Measurements from ENCODE around the gene IGFBPL1. TPM values are rescaled to one million over a fixed set of nuclear protein-coding genes. Genes with fewer than 3 reads are reported as not detected.

IGFBPL1 gene
- total and polyA plus RNA-seq, 2 of the 8 experiments (the other 6 are each of a cell fraction or from before 2014, with no cell fraction given) = 31.3 to 33.8 TPM

DNA sequence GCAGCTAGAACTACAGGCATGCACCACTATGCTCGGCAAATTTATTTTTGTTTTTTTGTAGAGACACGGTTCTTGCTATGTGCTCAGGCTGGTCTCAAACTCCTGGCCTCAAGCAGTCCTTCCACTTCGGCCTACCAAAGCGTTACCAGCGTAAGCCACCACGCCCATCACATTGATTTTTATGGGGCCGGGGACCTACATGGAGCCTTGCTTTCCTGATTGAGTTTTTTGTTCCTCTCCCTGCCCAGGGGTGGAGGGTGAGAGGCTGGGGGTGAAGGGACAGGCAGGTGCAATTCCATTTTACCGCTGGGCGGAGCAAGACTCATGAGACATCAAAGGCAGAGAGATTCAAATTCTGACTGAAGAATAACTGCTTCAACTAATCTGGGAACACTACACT lies 29.8 kb downstream of the IGFBPL1 start (continued):
- no peak for TF ChIP-seq SP1 (IDR thresholded peaks at IDR 0.05; ENCODE audit: low read depth, low read length)

All from H1 (cell line).